Activated T-helper 1 cell treated with anti-CD3 and anti-CD28 coated beads, Interleukin-2, amount 50 U/mL, for 16 hours (primary cell): Measurements from ENCODE around the gene TMEM86B.

Experiments used
- DNase-seq, 2 donors: peaks; one replicate each; pipeline ENCODE4 v3.0.0-alpha.2; 2020; ENCODE audit warnings: low read depth in 1 of 2, low spot score in 1 of 2

The TMEM86B gene

DNA sequence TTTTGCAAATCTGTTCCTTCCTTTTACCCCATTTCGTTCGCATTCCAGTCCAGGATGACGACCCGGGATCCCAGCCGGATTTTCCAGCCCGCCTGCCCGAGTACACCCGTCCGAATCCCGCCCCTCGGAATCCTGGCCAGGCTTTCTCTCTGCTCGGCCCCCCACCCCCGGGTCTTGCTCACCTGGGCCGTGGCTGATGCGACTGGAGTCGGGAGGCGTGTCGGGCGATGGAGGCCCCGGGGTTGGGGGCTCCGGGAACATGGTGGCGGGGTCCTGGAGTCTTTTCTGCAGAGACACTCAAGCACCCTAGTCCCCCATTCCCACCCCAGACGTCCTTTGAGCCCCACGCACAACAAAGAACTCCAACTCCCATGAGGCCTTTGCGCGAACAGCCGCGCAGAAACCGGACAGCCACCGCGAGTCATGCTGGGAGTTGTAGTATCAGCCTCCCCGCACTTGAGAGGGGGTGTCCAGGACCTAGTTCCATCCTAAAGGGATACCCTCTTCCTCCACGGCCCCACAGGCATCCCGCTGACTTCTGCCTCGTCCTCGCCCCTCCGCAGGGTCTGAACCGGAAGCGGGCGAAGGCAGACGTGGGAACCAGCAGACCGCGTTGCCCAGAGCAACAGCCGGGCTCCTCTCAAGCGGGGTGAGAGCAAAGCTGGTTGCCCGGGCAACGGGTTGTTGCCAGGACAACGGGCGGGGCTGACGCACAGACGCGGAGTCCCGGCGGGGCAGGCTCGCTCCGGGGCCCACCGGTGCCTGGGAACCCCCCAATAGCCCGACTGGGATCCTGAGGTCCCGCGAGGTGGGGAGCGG, 49.6 kb downstream of the TMEM86B start:
- peak; percentile 85 to 86 for DNase-seq
